ENCODE results near the gene SPINK2. TPM values are rescaled to one million over a fixed set of nuclear protein-coding genes. Genes with fewer than 3 reads are reported as not detected.

Gene SPINK2
- total and polyA plus RNA-seq, 2 of the 8 experiments (the other 6 are each of a cell fraction or from before 2014, with no cell fraction given): 0.89 to 1.4 TPM

DNA sequence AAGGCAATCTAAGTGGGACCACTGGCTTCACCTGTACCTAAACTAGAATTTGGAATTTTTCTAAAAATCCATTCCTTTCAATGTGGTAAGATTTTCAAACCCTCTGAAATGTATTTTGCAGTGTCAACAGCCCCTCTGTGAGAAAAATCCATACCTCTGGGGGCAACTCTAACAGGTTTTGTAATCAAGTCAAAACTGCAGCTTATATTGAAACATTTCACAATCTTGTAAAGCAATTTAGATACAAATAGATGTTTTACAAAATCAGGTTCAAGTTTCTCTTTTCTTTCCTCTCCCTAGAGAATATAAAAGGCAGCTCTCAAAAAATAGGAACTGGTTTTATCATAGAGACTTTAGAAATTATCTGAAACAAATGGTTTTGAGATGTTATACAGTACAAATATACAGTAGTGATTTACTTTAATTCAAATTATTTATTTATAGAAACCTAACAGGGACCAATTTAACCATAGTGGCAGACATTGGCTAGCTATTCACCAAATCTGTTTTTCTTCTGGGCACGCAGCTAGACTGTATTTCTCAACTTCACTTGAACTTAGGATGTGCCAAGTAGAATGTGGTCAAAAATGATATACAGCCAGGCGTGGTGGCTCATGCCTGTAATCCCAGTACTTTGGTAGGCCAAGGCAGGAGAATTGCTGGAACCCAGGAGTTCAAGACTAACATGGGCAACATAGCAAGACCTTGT lies 36.3 kb upstream of the SPINK2 start:
- Histone ChIP-seq H3K36me3 (ENCODE audit: control insufficient read depth in 2 of 4, insufficient read depth in 4 of 4, low read length in 3 of 4) (no peaks in the 10 kb centered on the region), H3K4me3 (ENCODE audit: extremely low read depth in 1 of 4, insufficient read depth in 2 of 4, low read depth in 3 of 4, low read length in 4 of 4) (no peak overlapping the region), H3K4me1 (replicated peaks in 1 of 4; ENCODE audit: control insufficient read depth in 3 of 4, insufficient read depth in 4 of 4, low read length in 3 of 4) (no peaks in the 10 kb centered on the region), H4K91ac (replicated peaks; ENCODE audit: insufficient read length, low read length) (no peak overlapping the region), H2BK5ac (ENCODE audit: low read depth, low read length) (no peak overlapping the region), H3K27me3 (replicated peaks in 1 of 4; ENCODE audit: control insufficient read depth in 3 of 4, extremely low read depth in 1 of 4, insufficient read depth in 3 of 4, low read length in 3 of 4) (no peaks in the 10 kb centered on the region), H2BK15ac (ENCODE audit: low read length) (no peak overlapping the region), H4K5ac (ENCODE audit: insufficient read length, low read depth, low read length) (no peak overlapping the region), H3K56ac (replicated peaks; ENCODE audit: insufficient read length, low read depth, low read length) (no peak overlapping the region), H3K79me1 (ENCODE audit: low read depth, low read length) (no peaks in the 10 kb centered on the region), H3K4ac (replicated peaks; ENCODE audit: insufficient read length, low read depth, low read length) (no peak overlapping the region), H3K18ac (ENCODE audit: extremely low read depth, low read length) (no peak overlapping the region), H3K4me2 (ENCODE audit: insufficient read depth in 1 of 2, low read depth in 2 of 2, low read length in 2 of 2) (no peak overlapping the region), H4K8ac (ENCODE audit: extremely low read depth, insufficient read depth, low read length) (no peak overlapping the region), H3K27ac (ENCODE audit: low read depth, low read length) (no peak overlapping the region), H3K9ac (replicated peaks in 1 of 4; ENCODE audit: extremely low read depth in 1 of 4, low read depth in 3 of 4, low read length in 3 of 4) (no peak overlapping the region), H3K14ac (ENCODE audit: insufficient read length) (no peak overlapping the region), H2BK120ac (replicated peaks; ENCODE audit: low read depth, low read length) (no peak overlapping the region), H3K79me2 (ENCODE audit: control insufficient read depth in 1 of 2, insufficient read depth in 2 of 2, low read length in 2 of 2) (no peaks in the 10 kb centered on the region), H3K23me2 (ENCODE audit: low read depth, low read length) (no peaks in the 10 kb centered on the region), H4K20me1 (replicated peaks in 1 of 2; ENCODE audit: control insufficient read depth in 1 of 2, insufficient read depth in 2 of 2, low read length in 2 of 2) (no peaks in the 10 kb centered on the region), H2BK12ac (ENCODE audit: low read depth, low read length) (no peak overlapping the region), H3K9me3 (ENCODE audit: insufficient read depth in 2 of 2, low read depth in 1 of 2, low read length in 1 of 2) (no peaks in the 10 kb centered on the region), H2AFZ (ENCODE audit: low read length) (no peak overlapping the region), H3K23ac (ENCODE audit: insufficient read length) (no peak overlapping the region), H2AK5ac (ENCODE audit: low read depth, low read length) (no peak overlapping the region), H2BK20ac (ENCODE audit: low read length) (no peak overlapping the region)
- FAIRE-seq (no peak), DNase-seq (ENCODE audit: low read depth in 1 of 2, low spot score in 2 of 2) (no peak)
- WGBS, 2 experiments (ENCODE audit: extremely low coverage in 1 of 2, insufficient coverage in 1 of 2, insufficient read length in 1 of 2, insufficient replicate concordance in 2 of 2, low coverage in 1 of 2, low lambda C conversion rate in 2 of 2, missing lambda C conversion rate in 1 of 2): 79% methylated on average over 2 of the region's 2 CpGs; no CpG with 5 or more reads in 1 of the 2 experiments
- TF ChIP-seq CBX8 (IDR thresholded peaks at IDR 0.05; ENCODE audit: borderline replicate concordance, low read depth, low read length) (no peak), KDM5A (IDR thresholded peaks at IDR 0.05; ENCODE audit: low read length) (no peak), HDAC6 (IDR thresholded peaks at IDR 0.05; ENCODE audit: low read depth, low read length) (no peak), JUN (IDR thresholded peaks at IDR 0.05; ENCODE audit: low read depth, low read length) (no peak), ATF2 (IDR thresholded peaks at IDR 0.05; ENCODE audit: low read length) (no peak), SIX5 (IDR thresholded peaks at IDR 0.05; ENCODE audit: low read depth, low read length) (no peak), RFX5 (IDR thresholded peaks at IDR 0.05; ENCODE audit: borderline replicate concordance, low read depth, low read length) (no peak), CREB1 (IDR thresholded peaks at IDR 0.05) (no peak), SUZ12 (IDR thresholded peaks at IDR 0.05; ENCODE audit: low read length) (no peak)
- ChIA-PET CTCF (ENCODE audit: partially characterized antibody) (interaction anchor here (0.6 to 1.4 kb wide), 6 partner anchors 9 to 210 kb away, joined by 3 to 7 read pairs (median 4); no protein-coding TSS in a partner anchor), POLR2A (ENCODE audit: partially characterized antibody) (interaction anchor here (1.0 to 1.6 kb wide), 2 partner anchors 14 to 51 kb away, joined by 3 read pairs; no protein-coding TSS in a partner anchor)

Measured in H1 (cell line).